OCI-LY3 (cell line): ENCODE measurements around the gene BORCS5.

ENCODE experiments used
- H2AFZ ChIP-seq: fragments of 200-600, 300-600 bp; shearing (Covaris generic); 2 replicates; pipeline ENCODE4 v1.6.0; 2014; ENCODE audit warnings: antibody characterized with exemption, low read depth, low read length
- H3K27ac ChIP-seq: fragments of 200-600, 300-600 bp; sonication (generic); 2 replicates; pipeline ENCODE4 v1.5.1; 2014; ENCODE audit warnings: mild to moderate bottlenecking, low read length, moderate library complexity, mixed read lengths
- H3K27me3 ChIP-seq: fragments of 200-600, 300-600 bp; sonication (generic); 2 replicates; pipeline ENCODE4 v1.6.1; 2014; ENCODE audit warnings: low read depth, low read length, mixed read lengths
- H3K36me3 ChIP-seq: fragments of 200-600, 300-600 bp; sonication (generic); replicated peaks from 2 replicates; pipeline ENCODE3; 2014; ENCODE audit warnings: low read depth, low read length, mixed read lengths
- H3K4me1 ChIP-seq: fragments of 300-600, 200-600 bp; sonication (generic); 2 replicates; pipeline ENCODE4 v1.6.1; 2014; ENCODE audit warnings: low read length, mixed read lengths
- H3K4me2 ChIP-seq: fragments of 200-600, 300-600 bp; sonication (generic); 2 replicates; pipeline ENCODE4 v1.6.1; 2014; ENCODE audit warnings: low read length, mixed read lengths
- H3K4me3 ChIP-seq: fragments of 300-600, 200-600 bp; sonication (generic); 2 replicates; pipeline ENCODE4 v1.5.1; 2014; ENCODE audit warnings: antibody characterized with exemption, mild to moderate bottlenecking, low read length, moderate library complexity
- H3K79me2 ChIP-seq: fragments of 300-600, 200-600 bp; shearing (Covaris generic); 2 replicates; pipeline ENCODE4 v1.6.1; 2014; ENCODE audit warnings: mild to moderate bottlenecking, low read length, mixed read lengths
- H3K9ac ChIP-seq: fragments of 300-600, 200-600 bp; shearing (Covaris generic); 2 replicates; pipeline ENCODE4 v1.6.0; 2014; ENCODE audit warnings: mild to moderate bottlenecking, low read length, moderate library complexity
- H3K9me3 ChIP-seq: fragments of 200-600, 300-600 bp; shearing (Covaris generic); 2 replicates; pipeline ENCODE4 v1.6.1; 2014; ENCODE audit warnings: low read length, mixed read lengths; ENCODE audit not compliant: insufficient read depth
- H4K20me1 ChIP-seq: fragments of 200-600, 300-600 bp; sonication (generic); 2 replicates; pipeline ENCODE4 v1.6.1; 2016; ENCODE audit warnings: low read length, mixed read lengths; ENCODE audit not compliant: insufficient read depth
- CTCF ChIP-seq: fragments of 200-600, 300-600 bp; sonication (generic); IDR thresholded peaks from 2 replicates; pipeline ENCODE4 v1.5.1; 2014; ENCODE audit warnings: antibody characterized with exemption, low read length, low read depth
- EZH2phosphoT487 ChIP-seq: fragments of 200-600 bp; shearing (Covaris generic); IDR thresholded peaks from 2 replicates; pipeline ENCODE4 v1.6.1; 2018; ENCODE audit warnings: antibody characterized with exemption, mixed run types, low read depth

Gene BORCS5

GRCh38 chr12:12387501-12387900 lies 30.6 kb downstream of the BORCS5 start:
- Histone ChIP-seq H3K27me3 (no peaks in the 10 kb centered on the region), H3K27ac (no peak overlapping the region), H2AFZ (no peak overlapping the region), H3K9ac (no peak overlapping the region), H3K9me3 (no peaks in the 10 kb centered on the region), H3K79me2 (no peaks in the 10 kb centered on the region), H3K4me3 (no peak overlapping the region), H4K20me1 (no peaks in the 10 kb centered on the region), H3K4me2 (no peak overlapping the region), H3K36me3 (no peaks in the 10 kb centered on the region), H3K4me1 (no peaks in the 10 kb centered on the region)
- TF ChIP-seq CTCF (no peak), EZH2phosphoT487 (no peak)

- Histone ChIP-seq H3K36me3 (no peaks in the 10 kb centered on the region), H3K9me3 (no peaks in the 10 kb centered on the region), H3K4me1 (no peaks in the 10 kb centered on the region), H3K27ac (no peak overlapping the region), H3K27me3 (no peaks in the 10 kb centered on the region), H3K4me2 (no peak overlapping the region), H3K9ac (no peak overlapping the region), H3K4me3 (no peak overlapping the region), H3K79me2 (no peaks in the 10 kb centered on the region), H4K20me1 (no peaks in the 10 kb centered on the region), H2AFZ (no peak overlapping the region)
- no peak for TF ChIP-seq CTCF
These were observed 35.5 kb downstream of the BORCS5 start for GRCh38 chr12:12392413-12392812.

GRCh38 chr12:12393171-12393570 lies 36.3 kb downstream of the BORCS5 start:
- Histone ChIP-seq H2AFZ (no peak overlapping the region), H3K4me1 (no peaks in the 10 kb centered on the region), H3K27ac (no peak overlapping the region), H3K9ac (no peak overlapping the region), H3K79me2 (no peaks in the 10 kb centered on the region), H3K36me3 (no peaks in the 10 kb centered on the region), H3K4me3 (no peak overlapping the region), H3K27me3 (no peaks in the 10 kb centered on the region), H3K4me2 (no peak overlapping the region), H4K20me1 (no peaks in the 10 kb centered on the region), H3K9me3 (no peaks in the 10 kb centered on the region)
- TF ChIP-seq EZH2phosphoT487 (no peak), CTCF (no peak)

GRCh38 chr12:12396694-12397093 lies 39.8 kb downstream of the BORCS5 start:
- Histone ChIP-seq H3K9ac (no peak overlapping the region), H4K20me1 (no peaks in the 10 kb centered on the region), H3K4me3 (no peak overlapping the region), H3K79me2 (no peaks in the 10 kb centered on the region), H3K4me1 (no peaks in the 10 kb centered on the region), H3K9me3 (no peaks in the 10 kb centered on the region), H2AFZ (no peak overlapping the region), H3K4me2 (no peak overlapping the region), H3K27me3 (no peaks in the 10 kb centered on the region), H3K27ac (no peak overlapping the region), H3K36me3 (no peaks in the 10 kb centered on the region)
- no peak for TF ChIP-seq CTCF
- TF ChIP-seq EZH2phosphoT487 = no peak
